T47D (cell line): ENCODE results near the gene TMEM135.
"Not testable (repeated sequence)": the region's sequence is repeated elsewhere in the genome, so short reads cannot be mapped to it uniquely, and the experiment has no call there.

Source experiments
- DNase-seq, 2 experiments: peaks; one replicate each; pipeline versions ENCODE4 v3.0.0 to v3.0.0-alpha.2; 2011 to 2012; ENCODE audit warnings: low read depth in 1 of 2, low spot score in 1 of 2
- JUND ChIP-seq: IDR thresholded peaks from 2 replicates; pipeline ENCODE4 v1.6.1; 2012; ENCODE audit warnings: low read depth
- in situ Hi-C: cut with HindIII; loops from 2 replicates; pipeline ENCODE4 v1.10.0; 2016; ENCODE audit warnings: low sequenced_read_pairs, low pct_unique_long_range_greater_than_20kb

TMEM135 gene

DNA sequence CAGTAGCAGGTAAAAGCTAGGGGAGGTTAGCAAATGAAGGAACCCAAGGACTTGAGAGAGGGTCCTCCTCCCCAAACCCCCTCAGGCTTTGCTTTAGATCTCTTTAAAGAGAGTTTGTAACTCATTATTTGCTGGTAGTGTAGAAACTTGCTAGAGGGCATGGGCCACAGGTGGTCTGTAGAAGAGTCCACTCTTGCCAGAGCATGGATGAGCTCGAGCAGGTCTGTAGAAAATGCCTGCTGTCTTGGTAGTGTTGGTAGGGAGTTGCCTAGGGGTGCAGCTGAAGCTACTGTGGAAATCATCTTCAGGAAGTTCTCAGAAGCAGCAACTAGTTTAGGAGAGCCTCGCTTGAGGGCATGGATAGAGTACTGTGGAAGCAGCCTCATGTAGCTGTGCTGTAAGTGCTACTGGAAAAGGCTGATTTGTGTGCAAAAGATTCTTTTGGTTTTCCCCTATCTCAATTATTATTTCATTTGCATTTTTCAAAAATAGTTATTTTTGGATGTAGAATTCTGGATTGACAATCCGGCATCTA, 104.3 kb downstream of the TMEM135 start:
- in situ Hi-C loops: no loop called here
- TF ChIP-seq JUND: no peak
- DNase-seq: peak in 1 of 2 experiments; percentile 26

DNA sequence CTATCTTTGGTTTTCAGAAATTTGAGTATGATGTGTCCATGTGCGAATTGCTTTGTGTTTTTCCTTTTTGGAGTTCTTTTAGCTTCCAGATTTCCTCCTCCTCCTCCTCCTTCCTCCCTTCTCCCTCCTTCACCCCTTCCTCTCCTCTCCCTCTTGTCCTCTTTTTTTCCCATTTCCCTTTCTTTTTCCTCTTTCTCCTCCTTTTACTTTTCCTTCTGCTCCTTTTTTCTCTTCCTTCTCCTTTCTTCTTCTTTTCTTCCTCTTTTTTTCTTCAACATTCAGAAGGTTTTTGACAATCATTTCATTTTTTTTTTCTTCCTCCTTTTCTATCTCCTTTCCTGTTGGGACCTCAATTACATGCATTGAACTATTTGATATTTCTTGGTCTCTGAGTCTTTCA, 104.9 kb downstream of the TMEM135 start:
- in situ Hi-C loops: no loop called here
- no peak for DNase-seq
- TF ChIP-seq JUND: no peak

DNA sequence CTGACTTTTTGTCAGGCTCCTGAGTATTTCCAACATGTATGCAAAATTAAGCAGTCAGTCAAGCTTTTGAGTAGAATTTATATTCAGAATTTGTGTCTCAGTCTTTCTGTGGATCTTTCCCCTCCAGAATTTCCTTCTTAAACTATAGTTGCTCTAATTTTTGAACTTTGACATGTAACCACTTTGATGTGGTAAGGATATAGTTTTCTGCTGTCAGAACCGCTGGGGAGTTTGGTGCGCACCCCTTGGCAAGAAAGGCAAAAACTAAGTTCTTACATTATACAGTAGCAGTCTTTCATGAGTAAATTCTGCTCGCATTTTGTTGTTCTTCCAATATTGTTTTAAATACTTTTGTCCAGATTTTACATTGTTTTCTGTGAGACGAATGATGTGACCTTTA, 105.9 kb downstream of the TMEM135 start:
- TF ChIP-seq JUND: no peak
- in situ Hi-C loops: no loop called here
- DNase-seq: no peak

DNA sequence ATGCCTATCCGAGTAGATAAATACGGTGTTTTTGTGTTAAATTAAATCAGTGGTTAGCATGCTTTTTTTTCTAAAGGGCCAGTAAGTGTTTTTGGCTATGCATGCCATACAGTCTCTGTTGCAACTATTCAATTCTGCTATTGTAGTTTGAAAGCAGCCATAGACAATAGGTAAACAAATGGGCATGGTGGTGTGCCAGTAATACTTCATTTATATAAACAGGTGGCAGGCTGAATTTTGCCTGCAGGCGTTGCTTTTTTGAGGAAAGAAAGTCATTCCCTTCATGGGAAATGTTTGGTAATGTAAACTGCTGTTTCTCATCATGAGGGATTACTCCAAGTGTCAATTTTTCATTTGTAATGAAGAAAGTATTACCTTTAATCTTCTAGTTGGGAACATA, 106.5 kb downstream of the TMEM135 start:
- peak in 1 of 2 experiments; percentile 84 for DNase-seq
- in situ Hi-C loops: no loop called here
- no peak for TF ChIP-seq JUND

DNA sequence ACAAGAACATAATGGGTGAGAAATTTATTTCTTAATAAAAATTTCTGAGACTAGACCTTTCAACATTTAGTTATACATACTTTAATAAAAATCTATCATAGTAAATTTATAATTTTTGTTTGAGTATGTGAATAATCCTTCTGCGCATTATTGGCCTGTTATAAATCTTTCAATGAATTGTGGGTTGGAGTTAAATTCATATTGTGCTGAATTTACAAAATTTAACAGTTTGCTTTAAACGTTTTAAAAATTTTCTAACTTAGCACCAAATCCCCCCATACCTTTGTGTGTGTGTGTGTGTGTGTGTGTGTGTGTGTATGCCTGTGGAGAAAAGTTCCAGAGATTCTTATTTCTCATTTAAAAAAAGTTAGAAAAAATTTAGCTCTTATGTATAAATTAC, 111.0 kb downstream of the TMEM135 start:
- DNase-seq: no peak
- in situ Hi-C loops: no loop called here
- no peak for TF ChIP-seq JUND

DNA sequence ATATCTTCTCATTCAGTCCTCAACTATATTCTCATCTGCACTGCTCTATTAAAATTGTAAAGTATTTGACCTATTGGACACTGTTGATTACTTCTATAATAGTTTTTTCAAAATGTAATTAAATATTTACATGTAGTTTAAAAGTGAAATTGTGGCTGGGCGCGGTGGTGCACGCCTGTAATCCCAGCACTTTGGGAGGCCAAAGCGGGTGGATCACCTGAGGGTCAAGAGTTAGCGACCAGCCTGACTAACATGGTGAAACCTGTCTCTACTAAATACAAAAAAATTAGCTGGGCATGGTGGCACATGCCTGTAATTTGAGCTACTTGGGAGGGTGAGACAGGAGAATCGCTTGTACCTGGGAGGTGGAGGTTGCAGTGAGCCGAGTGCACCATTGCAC, 112.0 kb downstream of the TMEM135 start:
- DNase-seq, in situ Hi-C loops: not testable (repeated sequence)

DNA sequence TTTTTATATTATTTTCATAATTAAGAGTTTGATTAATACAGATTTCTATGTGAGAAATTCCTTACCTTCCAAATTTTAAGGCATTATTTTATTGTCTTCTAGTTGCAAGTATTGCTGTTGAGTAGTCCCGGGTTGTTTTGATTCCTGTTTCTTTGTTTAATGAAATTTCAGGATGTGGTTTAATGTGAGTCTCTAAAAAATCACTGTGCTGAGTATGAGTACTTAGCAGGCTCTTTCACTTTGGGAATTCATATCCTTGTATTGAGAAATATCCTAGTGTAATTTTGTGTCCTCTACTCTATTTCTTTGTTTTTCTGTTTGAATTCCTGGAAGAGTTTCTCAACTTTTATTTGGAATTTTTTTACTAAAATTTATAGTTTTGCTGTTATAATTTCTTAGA, 113.2 kb downstream of the TMEM135 start:
- DNase-seq: no peak
- no peak for TF ChIP-seq JUND
- in situ Hi-C loops: no loop called here

DNA sequence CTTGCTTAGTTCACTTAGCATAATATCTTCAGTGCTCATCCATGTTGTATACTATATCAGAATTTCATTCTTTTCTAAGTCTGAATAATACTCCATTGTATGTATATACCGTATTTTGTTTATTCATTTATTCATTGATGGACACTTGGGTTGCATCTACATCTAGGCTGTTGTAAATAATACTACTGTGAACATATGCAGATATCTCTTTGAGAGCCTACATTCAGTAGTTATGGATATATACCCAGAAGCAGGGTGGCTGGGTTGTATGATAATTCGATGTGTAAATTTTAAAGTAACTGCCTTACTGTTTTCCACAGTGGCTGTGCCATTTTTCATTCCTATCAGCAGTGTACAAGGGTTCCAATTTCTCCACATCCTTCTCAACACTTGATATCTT, 116.5 kb downstream of the TMEM135 start:
- no peak for TF ChIP-seq JUND
- in situ Hi-C loops: no loop called here
- no peak for DNase-seq

DNA sequence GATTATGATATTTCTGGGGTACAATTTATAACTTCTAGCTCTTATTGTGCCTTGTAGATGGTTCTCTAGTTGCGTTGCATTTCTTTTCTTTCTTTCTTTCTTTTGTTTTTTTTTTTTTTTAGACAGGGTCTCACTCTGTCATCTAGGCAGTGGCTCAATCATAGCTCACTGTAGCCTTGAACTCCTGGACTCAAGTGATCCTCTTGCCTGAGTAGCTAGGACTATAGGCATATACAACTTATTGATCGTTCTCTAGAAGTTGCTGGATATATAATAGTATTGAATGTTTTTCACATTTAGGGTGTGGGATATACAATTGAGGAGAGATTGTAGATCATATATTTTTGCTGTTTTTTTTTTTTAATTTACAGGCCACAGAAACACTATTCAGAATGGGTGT, 119.2 kb downstream of the TMEM135 start:
- TF ChIP-seq JUND: no peak
- in situ Hi-C loops: no loop called here
- no peak for DNase-seq

DNA sequence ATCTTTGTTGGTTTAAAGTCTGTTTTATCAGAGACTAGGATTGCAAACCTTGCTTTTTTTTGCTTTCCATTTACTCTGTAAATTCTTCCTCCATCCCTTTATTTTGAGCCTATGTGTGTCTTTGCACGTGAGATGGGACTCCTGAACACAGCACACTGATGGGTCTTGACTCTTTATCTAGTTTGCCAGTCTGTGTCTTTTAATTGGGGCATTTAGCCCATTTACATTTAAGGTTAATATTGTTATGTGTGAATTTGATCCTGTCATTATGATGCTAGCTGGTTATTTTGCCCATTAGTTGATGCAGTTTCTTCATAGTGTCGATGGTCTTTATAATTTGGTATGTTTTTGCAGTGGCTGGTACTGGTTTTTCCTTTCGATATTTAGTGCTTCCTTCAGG, 131.3 kb downstream of the TMEM135 start:
- in situ Hi-C loops, DNase-seq: not testable (repeated sequence)

DNA sequence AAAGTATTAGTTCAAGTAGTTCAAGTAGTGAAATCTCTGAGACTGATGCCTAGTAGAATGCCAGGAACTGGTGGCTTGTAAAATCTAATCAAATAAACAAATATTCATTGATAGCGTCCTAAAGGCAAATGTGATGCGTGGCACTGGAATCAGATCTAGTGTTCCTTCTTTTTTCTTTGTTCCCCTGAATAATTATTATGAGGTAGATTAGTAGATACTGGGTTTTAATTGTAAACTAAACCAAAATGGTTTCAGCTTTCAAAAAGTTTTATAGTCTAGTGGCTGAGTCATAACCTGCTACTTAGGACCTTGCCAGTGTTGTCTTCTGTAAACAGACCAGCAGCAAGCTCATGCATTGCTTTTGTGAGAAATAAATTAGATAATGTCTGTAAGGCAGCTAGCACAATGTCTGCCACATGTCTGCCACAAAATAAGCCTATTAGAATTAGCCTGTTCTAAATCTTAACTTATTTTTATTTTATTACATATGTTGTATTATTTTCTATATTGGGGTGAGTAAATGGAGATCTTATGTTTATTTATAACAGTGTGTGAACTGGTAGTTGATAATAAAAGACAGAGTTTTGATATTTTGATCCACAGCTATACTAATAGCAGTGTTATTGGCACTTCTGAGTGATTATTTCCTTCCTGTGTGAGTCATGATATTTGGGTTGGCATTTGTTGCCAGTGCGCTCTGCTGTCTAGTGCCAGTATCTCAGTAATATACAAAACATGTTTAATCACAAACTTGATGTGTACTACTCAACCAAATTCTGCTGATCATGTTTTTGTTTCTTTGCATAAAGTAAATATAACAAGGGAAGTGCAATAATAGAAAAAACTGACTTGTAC, 135.7 kb downstream of the TMEM135 start:
- TF ChIP-seq JUND: no peak
- DNase-seq: no peak

DNA sequence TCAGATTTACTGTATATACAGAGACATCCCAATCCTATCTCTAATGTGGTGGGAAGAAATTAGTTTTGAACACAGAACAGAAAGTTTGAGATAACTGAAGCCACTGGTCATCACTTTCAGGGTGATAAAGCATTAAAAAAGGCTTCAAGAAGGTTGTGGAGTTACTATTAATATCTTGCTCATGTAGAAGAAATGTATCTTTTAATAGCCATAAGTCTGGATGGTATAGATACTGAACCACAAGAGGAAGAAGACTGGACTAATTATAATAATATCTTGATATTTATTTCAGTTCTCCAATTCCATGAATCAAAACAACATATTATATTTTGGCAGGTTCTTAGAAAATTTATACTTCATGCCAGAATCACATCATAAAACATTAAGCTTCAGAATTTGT, 137.1 kb downstream of the TMEM135 start:
- no peak for TF ChIP-seq JUND
- no peak for DNase-seq
- in situ Hi-C loops: no loop called here

More for the DNA sequence above, 135.7 kb downstream of the TMEM135 start:
- in situ Hi-C loops: no loop called here

DNA sequence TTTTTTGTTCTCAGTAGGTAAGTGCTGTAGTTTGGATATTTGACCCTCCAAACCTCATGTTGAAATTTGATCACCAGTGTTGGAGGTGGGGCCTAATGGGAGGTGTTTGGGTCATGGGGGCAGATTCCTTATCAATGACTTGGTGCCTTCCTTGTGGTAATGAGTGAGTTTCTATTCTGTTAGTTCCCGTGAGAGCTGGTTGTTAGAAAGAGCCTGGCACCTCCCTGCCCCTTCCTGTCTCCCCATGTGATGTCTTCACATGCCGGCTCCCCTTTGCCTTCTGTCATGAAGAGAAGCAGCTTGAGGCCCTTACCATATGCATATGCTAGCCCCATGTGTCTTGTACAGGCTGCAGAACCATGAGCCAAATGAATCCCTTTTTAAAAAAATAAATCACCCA, 138.3 kb downstream of the TMEM135 start:
- DNase-seq: no peak
- in situ Hi-C loops: no loop called here
- TF ChIP-seq JUND: no peak

DNA sequence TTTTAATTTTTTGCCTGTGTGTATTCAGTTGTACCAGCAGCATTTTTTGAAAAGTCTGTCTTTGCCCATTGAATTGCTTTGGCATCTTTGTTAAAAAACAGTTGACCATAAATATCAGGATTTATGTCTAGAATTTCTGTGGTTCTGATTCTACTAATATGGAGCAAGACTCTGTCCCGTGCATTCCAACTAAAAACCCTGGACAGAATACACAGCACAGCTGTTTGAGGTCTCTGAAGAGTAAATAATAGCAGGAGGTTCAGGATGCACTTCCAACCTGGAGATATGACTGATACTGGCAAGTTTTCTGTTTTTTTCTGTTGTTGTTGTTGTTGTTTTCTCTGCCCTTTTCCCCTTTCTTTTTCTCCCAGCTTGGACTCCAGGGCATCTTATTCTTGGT, 141.9 kb downstream of the TMEM135 start:
- in situ Hi-C loops: no loop called here
- no peak for DNase-seq
- TF ChIP-seq JUND: no peak
